Nephron progenitor cell (in vitro differentiated cells): ENCODE data around the gene IL33.

Experiments
- DNase-seq: peaks from one replicate; pipeline ENCODE4 v3.0.0; 2021
- H3K27ac Mint-ChIP-seq: 2 replicates; pipeline ENCODE4 v1.8.0; 2021; ENCODE audit warnings: mild to moderate bottlenecking, moderate library complexity, mixed read lengths
- H3K27me3 Mint-ChIP-seq: 2 replicates; pipeline ENCODE4 v1.8.0; 2021; ENCODE audit warnings: mild to moderate bottlenecking, low read depth, mixed read lengths; ENCODE audit not compliant: poor library complexity
- H3K36me3 Mint-ChIP-seq: 2 replicates; pipeline ENCODE4 v1.8.0; 2021; ENCODE audit warnings: low read depth, mixed read lengths
- H3K4me1 Mint-ChIP-seq: 2 replicates; pipeline ENCODE4 v1.8.0; 2021; ENCODE audit warnings: mixed read lengths
- H3K4me3 Mint-ChIP-seq: 2 replicates; pipeline ENCODE4 v1.8.0; 2021; ENCODE audit warnings: mild to moderate bottlenecking, moderate library complexity, mixed read lengths
- H3K9me3 Mint-ChIP-seq: 2 replicates; pipeline ENCODE4 v1.8.0; 2021; ENCODE audit warnings: mild to moderate bottlenecking, moderate library complexity, mixed read lengths
- CTCF ChIP-seq: fragments of 200-600 bp; sonication (generic); IDR thresholded peaks from 2 replicates; pipeline ENCODE4 v1.5.0; 2021; ENCODE audit warnings: antibody characterized with exemption

The IL33 gene

DNA sequence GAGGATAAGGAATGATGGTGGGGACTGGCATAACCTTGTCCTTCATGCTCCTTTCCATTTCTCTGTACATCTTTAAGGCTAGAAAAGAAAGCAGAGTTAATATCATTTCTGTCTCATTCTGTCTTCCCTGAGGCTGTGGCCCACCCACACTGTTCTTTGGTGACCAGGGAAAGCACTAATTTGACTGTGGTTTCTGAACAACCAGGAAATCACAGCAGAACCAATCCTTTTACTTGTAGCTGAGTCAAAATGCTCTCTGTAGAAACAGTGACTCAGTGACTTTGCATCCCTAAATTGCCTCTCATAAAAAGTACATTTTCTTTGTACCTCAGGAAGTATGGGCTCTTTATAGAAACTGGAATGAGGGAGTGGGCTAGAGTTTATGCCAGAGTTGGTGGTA lies 28.1 kb downstream of the IL33 start:
- Mint-ChIP-seq H3K36me3 (no peaks in the 10 kb centered on the region), H3K4me3 (no peak overlapping the region), H3K27ac (no peak overlapping the region), H3K27me3 (peaks cover 7% of the 10 kb centered on the region), H3K4me1 (no peaks in the 10 kb centered on the region), H3K9me3 (peaks cover 7% of the 10 kb centered on the region)
- no peak for DNase-seq
- no peak for TF ChIP-seq CTCF

DNA sequence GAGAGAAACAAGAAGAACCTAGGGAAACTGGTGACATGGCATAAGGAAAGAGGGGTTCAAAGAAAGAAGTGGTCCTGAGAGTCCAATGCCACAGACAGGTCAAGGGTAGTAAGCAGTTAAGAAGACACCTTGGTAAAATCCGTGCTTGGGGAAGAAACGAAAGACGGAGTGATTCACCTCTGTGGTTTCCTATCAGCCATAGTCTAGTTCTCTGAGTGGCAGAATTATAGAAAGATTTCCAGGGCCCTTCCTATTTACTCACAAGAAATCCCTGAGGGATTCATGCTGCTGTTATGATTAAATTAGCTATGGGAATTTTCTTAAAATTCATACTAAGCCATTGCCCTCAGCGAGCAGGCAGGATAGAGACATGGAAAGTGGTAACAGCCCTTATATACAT lies 31.7 kb downstream of the IL33 start:
- DNase-seq, result no peak
- Mint-ChIP-seq H3K36me3 (no peaks in the 10 kb centered on the region), H3K9me3 (peaks cover 4% of the 10 kb centered on the region), H3K4me3 (no peak overlapping the region), H3K27ac (no peak overlapping the region), H3K4me1 (no peaks in the 10 kb centered on the region), H3K27me3 (peaks cover 7% of the 10 kb centered on the region)
- no peak for TF ChIP-seq CTCF

GRCh38 chr9:6268826-6269397 lies 53.3 kb downstream of the IL33 start:
- Mint-ChIP-seq H3K27me3 (no peaks in the 10 kb centered on the region), H3K4me1 (no peaks in the 10 kb centered on the region), H3K4me3 (no peak overlapping the region), H3K36me3 (no peaks in the 10 kb centered on the region), H3K9me3 (peaks cover 13% of the 10 kb centered on the region), H3K27ac (no peak overlapping the region)
- no peak for TF ChIP-seq CTCF
- DNase-seq, result no peak

DNA sequence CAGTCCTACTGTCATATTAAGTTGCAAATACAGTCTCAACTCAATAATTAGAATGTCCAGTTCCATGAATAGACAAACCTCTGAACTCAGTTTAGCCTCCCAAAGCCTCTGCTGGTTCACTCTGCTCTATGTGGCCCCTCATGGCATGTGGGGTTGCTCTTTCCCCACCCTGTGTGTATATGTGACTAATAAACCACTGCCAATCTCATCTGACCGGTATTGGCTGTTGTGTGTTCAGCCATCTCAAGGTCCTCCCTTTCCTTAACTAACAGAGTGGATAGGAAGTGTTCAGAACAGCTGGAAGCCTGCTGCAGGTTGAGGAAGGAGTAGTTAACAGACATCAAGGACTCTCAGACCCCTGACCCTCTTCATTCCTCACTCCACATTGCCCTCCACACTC lies 55.3 kb downstream of the IL33 start:
- no peak for DNase-seq
- Mint-ChIP-seq H3K4me3 (no peak overlapping the region), H3K27me3 (no peaks in the 10 kb centered on the region), H3K4me1 (no peaks in the 10 kb centered on the region), H3K27ac (no peak overlapping the region), H3K9me3 (no peaks in the 10 kb centered on the region), H3K36me3 (no peaks in the 10 kb centered on the region)
- no peak for TF ChIP-seq CTCF

GRCh38 chr9:6271508-6272228 lies 56.1 kb downstream of the IL33 start:
- no peak overlapping the region for H3K4me3 Mint-ChIP-seq

More at GRCh38 chr9:6271508-6272228, 56.1 kb downstream of the IL33 start:
- no peaks in the 10 kb centered on the region for H3K27me3 Mint-ChIP-seq
- DNase-seq, result no peak
- no peaks in the 10 kb centered on the region for H3K4me1 Mint-ChIP-seq
- TF ChIP-seq CTCF, result no peak
- H3K36me3 Mint-ChIP-seq, result no peaks in the 10 kb centered on the region
- no peaks in the 10 kb centered on the region for H3K9me3 Mint-ChIP-seq
- no peak overlapping the region for H3K27ac Mint-ChIP-seq
